GM23338 (cell line): ENCODE measurements around the gene RBM17. TPM values are rescaled to one million over a fixed set of nuclear protein-coding genes. Genes with fewer than 3 reads are reported as not detected.

Experiments used
- ATAC-seq: fragments of 200-7000 bp; cut with Tn5 transposase; 3 replicates; pipeline ENCODE4 v1.9.1; 2020
- DNase-seq: peaks from one replicate; pipeline ENCODE4 v3.0.0-alpha.2; 2015; ENCODE audit warnings: low spot score
- H2AFZ ChIP-seq: fragments of 200-600 bp; sonication (generic); 2 replicates; pipeline ENCODE4 v1.8.0; 2016; ENCODE audit warnings: antibody characterized with exemption, mild to moderate bottlenecking, moderate library complexity
- H3F3A ChIP-seq: fragments of 200-600 bp; sonication (generic); replicated peaks from 2 replicates; pipeline ENCODE4 v1.8.0; 2017; ENCODE audit warnings: antibody characterized with exemption, mixed run types, low read depth
- H3K27ac ChIP-seq: fragments of 200-600 bp; sonication (generic); 2 replicates; pipeline ENCODE4 v1.6.1; 2016; ENCODE audit warnings: low read depth
- H3K27me3 ChIP-seq: fragments of 200-600 bp; sonication (generic); 2 replicates; pipeline ENCODE4 v1.8.0; 2016; ENCODE audit warnings: mild to moderate bottlenecking, mixed run types, moderate library complexity; ENCODE audit not compliant: insufficient read depth
- H3K36me3 ChIP-seq: fragments of 200-600 bp; sonication (generic); 2 replicates; pipeline ENCODE4 v1.8.0; 2016; ENCODE audit warnings: mild to moderate bottlenecking; ENCODE audit not compliant: insufficient read depth
- H3K4me1 ChIP-seq: fragments of 200-600 bp; sonication (generic); 2 replicates; pipeline ENCODE4 v1.8.0; 2016; ENCODE audit warnings: mild to moderate bottlenecking, moderate library complexity; ENCODE audit not compliant: insufficient read depth
- H3K4me2 ChIP-seq: fragments of 200-600 bp; sonication (generic); 2 replicates; pipeline ENCODE4 v1.7.1; 2017; ENCODE audit warnings: mixed run types
- H3K4me3 ChIP-seq: fragments of 200-600 bp; sonication (generic); 2 replicates; pipeline ENCODE4 v1.6.1; 2016; ENCODE audit warnings: mixed run types
- H3K79me2 ChIP-seq: fragments of 200-600 bp; sonication (generic); replicated peaks from 2 replicates; pipeline ENCODE4 v1.8.0; 2017; ENCODE audit warnings: mild to moderate bottlenecking; ENCODE audit not compliant: insufficient read depth
- H3K9me2 ChIP-seq: fragments of 200-600 bp; sonication (generic); 2 replicates; pipeline ENCODE4 v1.8.0; 2017; ENCODE audit not compliant: insufficient read depth
- H4K20me1 ChIP-seq: fragments of 200-600 bp; sonication (generic); replicated peaks from 2 replicates; pipeline ENCODE4 v1.8.0; 2017; ENCODE audit warnings: mild to moderate bottlenecking; ENCODE audit not compliant: insufficient read depth
- H3K27ac Mint-ChIP-seq: 2 replicates; pipeline ENCODE4 v1.8.0; 2020; ENCODE audit warnings: inconsistent platforms, mild to moderate bottlenecking, moderate library complexity, mixed read lengths
- H3K27me3 Mint-ChIP-seq: 3 replicates; pipeline ENCODE4 v1.8.0; 2022; ENCODE audit warnings: low read depth, mild to moderate bottlenecking, moderate library complexity, mixed read lengths, inconsistent platforms; ENCODE audit not compliant: insufficient read depth, poor library complexity
- H3K36me3 Mint-ChIP-seq: 3 replicates; pipeline ENCODE4 v1.8.0; 2021; ENCODE audit warnings: low read depth, mild to moderate bottlenecking, inconsistent platforms, moderate library complexity, mixed read lengths
- H3K4me1 Mint-ChIP-seq: 3 replicates; pipeline ENCODE4 v1.8.0; 2020; ENCODE audit warnings: mild to moderate bottlenecking, inconsistent platforms, mixed read lengths
- H3K4me3 Mint-ChIP-seq: 3 replicates; pipeline ENCODE4 v1.8.0; 2021; ENCODE audit warnings: moderate library complexity, mild to moderate bottlenecking, inconsistent platforms, mixed read lengths
- H3K9me3 Mint-ChIP-seq: 3 replicates; pipeline ENCODE4 v1.8.0; 2020; ENCODE audit warnings: moderate library complexity, mild to moderate bottlenecking, inconsistent platforms, mixed read lengths
- CREB1 ChIP-seq: fragments of 250-450 bp; sonication (Bioruptor Pico); IDR thresholded peaks from 2 replicates; pipeline ENCODE4 v1.5.0; 2020; ENCODE audit warnings: low read depth, mild to moderate bottlenecking, moderate library complexity
- ETS1 ChIP-seq: IDR thresholded peaks from 2 replicates; pipeline ENCODE4 v1.6.1; 2016; ENCODE audit warnings: antibody characterized with exemption
- EZH2 ChIP-seq: fragments of 200-600 bp; sonication (generic); IDR thresholded peaks from one replicate; pipeline ENCODE4 v1.8.0; 2017; ENCODE audit warnings: antibody characterized with exemption, mild to moderate bottlenecking, low read depth; ENCODE audit not compliant: unreplicated experiment
- EZH2phosphoT487 ChIP-seq: fragments of 200-600 bp; sonication (generic); IDR thresholded peaks from one replicate; pipeline ENCODE4 v1.8.1; 2018; ENCODE audit warnings: antibody characterized with exemption; ENCODE audit not compliant: unreplicated experiment
- JUNB ChIP-seq: IDR thresholded peaks from one replicate; pipeline ENCODE4 v1.6.1; 2016; ENCODE audit warnings: antibody characterized with exemption; ENCODE audit not compliant: unreplicated experiment
- NANOG ChIP-seq: IDR thresholded peaks from 2 replicates; pipeline ENCODE4 v1.6.1; 2016; ENCODE audit warnings: antibody characterized with exemption, borderline replicate concordance
- POLR2AphosphoS5 ChIP-seq: IDR thresholded peaks from 2 replicates; pipeline ENCODE4 v1.6.1; 2016; ENCODE audit warnings: antibody characterized with exemption, low read depth
- REST ChIP-seq: IDR thresholded peaks from one replicate; pipeline ENCODE4 v1.6.1; 2018; ENCODE audit warnings: antibody characterized with exemption; ENCODE audit not compliant: unreplicated experiment
- STAT1 ChIP-seq: IDR thresholded peaks from one replicate; pipeline ENCODE4 v1.6.1; 2016; ENCODE audit warnings: antibody characterized with exemption; ENCODE audit not compliant: unreplicated experiment
- ZNF331 ChIP-seq: fragments of 250-450 bp; sonication (Bioruptor Pico); IDR thresholded peaks from 2 replicates; pipeline ENCODE4 v1.5.0; 2020; ENCODE audit warnings: low read depth, mild to moderate bottlenecking, moderate library complexity
- ZNF462 ChIP-seq: fragments of 250-450 bp; sonication (Bioruptor Pico); IDR thresholded peaks from 2 replicates; pipeline ENCODE4 v1.5.0; 2020; ENCODE audit warnings: mild to moderate bottlenecking, moderate library complexity
- polyA plus RNA-seq: library from polyadenylated mRNA; unstranded; fragments of >200 nt; fragmentation: Nextera tagmentation; extraction: Ambion mirVana; gene quantifications from 2 replicates; pipeline ENCODE4 v1.2.1, GENCODE V29; 2016
- total RNA-seq: library from RNA; depleted of rRNA; stranded (reverse); fragments of >200 nt; shearing (Covaris generic); gene quantifications from 2 replicates; pipeline ENCODE4 v1.2.3, GENCODE V29; 2014

Gene RBM17
- total and polyA plus RNA-seq, 2 experiments from 2014 or later: 54.7 to 281 TPM

- H4K20me1 ChIP-seq: no peaks in the 10 kb centered on the region
- H3K4me3 Mint-ChIP-seq: no peak overlapping the region
- H3K9me2 ChIP-seq: no peaks in the 10 kb centered on the region
- no peaks in the 10 kb centered on the region for H3F3A ChIP-seq
- DNase-seq: no peak
- ATAC-seq: no peak
- no peak overlapping the region for H3K4me3 ChIP-seq
- no peaks in the 10 kb centered on the region for H3K4me1 ChIP-seq
- no peaks in the 10 kb centered on the region for H3K36me3 Mint-ChIP-seq
- H3K4me2 ChIP-seq: no peak overlapping the region
- H3K36me3 ChIP-seq: no peaks in the 10 kb centered on the region
- H3K27ac ChIP-seq: no peak overlapping the region
- H3K27me3 Mint-ChIP-seq: peaks cover 13% of the 10 kb centered on the region
- peaks cover 4% of the 10 kb centered on the region; the same call in 1 of the 3 replicates for H3K4me1 Mint-ChIP-seq
- no peak overlapping the region for H3K27ac Mint-ChIP-seq
- H3K27me3 ChIP-seq: no peaks in the 10 kb centered on the region
- TF ChIP-seq REST: no peak
- TF ChIP-seq NANOG: no peak
- TF ChIP-seq EZH2phosphoT487: no peak
- TF ChIP-seq EZH2: no peak
- TF ChIP-seq ETS1: no peak
- no peak for TF ChIP-seq ZNF331 (CRISPR knock-in tag)
- TF ChIP-seq JUNB: no peak
- no peak for TF ChIP-seq STAT1
- TF ChIP-seq ZNF462 (CRISPR knock-in tag): no peak
- TF ChIP-seq CREB1 (CRISPR knock-in tag): no peak
- no peak for TF ChIP-seq POLR2AphosphoS5
- no peak overlapping the region for H2AFZ ChIP-seq
- H3K9me3 Mint-ChIP-seq: no peaks in the 10 kb centered on the region
- H3K79me2 ChIP-seq: no peaks in the 10 kb centered on the region
Measured at GRCh38 chr10:6048281-6049030, 40.4 kb upstream of the RBM17 start.
